Measurements from ENCODE around the gene SYCE1. TPM values are rescaled to one million over a fixed set of nuclear protein-coding genes. Genes with fewer than 3 reads are reported as not detected.

SYCE1 gene
- total RNA-seq, 2 donors from 2014 or later: 1.8 TPM; not detected in 1

DNA sequence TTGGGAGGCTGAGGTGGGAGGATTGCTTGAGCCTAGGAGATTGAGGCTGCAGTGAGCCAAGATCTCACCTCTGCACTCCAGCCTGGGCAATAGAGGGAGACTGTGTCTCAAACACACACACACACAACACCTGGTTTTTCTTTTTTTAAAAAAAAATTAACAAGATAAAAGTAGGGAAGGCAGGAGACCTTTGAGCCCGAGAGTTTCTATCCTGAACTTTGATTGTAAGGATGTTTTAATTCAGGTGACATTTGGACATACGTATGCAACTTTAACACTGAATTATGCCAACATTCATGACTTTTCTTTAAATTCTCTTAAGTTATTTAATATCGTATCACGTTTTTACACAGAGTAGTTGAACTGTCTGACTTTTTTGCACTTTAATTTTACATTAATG lies 49.9 kb downstream of the SYCE1 start:
- Histone ChIP-seq H3K9me3 (no peaks in the 10 kb centered on the region), H3K4me1 (ENCODE audit: control insufficient read depth in 1 of 2, low read depth in 2 of 2) (peaks cover 0 to 7% of the 10 kb centered on the region in 2 donors), H3K4me3 (no peak overlapping the region), H3K27ac (no peak overlapping the region), H3K36me3 (no peaks in the 10 kb centered on the region), H3K27me3 (replicated peaks; ENCODE audit: insufficient read depth) (no peaks in the 10 kb centered on the region)
- ATAC-seq (ENCODE audit: insufficient number of reproducible peaks, low FRiP score, low read depth) (no peak), DNase-seq (ENCODE audit: low spot score) (no peak)
- TF ChIP-seq, protein P1, sequence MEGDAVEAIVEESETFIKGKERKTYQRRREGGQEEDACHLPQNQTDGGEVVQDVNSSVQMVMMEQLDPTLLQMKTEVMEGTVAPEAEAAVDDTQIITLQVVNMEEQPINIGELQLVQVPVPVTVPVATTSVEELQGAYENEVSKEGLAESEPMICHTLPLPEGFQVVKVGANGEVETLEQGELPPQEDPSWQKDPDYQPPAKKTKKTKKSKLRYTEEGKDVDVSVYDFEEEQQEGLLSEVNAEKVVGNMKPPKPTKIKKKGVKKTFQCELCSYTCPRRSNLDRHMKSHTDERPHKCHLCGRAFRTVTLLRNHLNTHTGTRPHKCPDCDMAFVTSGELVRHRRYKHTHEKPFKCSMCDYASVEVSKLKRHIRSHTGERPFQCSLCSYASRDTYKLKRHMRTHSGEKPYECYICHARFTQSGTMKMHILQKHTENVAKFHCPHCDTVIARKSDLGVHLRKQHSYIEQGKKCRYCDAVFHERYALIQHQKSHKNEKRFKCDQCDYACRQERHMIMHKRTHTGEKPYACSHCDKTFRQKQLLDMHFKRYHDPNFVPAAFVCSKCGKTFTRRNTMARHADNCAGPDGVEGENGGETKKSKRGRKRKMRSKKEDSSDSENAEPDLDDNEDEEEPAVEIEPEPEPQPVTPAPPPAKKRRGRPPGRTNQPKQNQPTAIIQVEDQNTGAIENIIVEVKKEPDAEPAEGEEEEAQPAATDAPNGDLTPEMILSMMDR (IDR thresholded peaks at IDR 0.05): no peak

DNA sequence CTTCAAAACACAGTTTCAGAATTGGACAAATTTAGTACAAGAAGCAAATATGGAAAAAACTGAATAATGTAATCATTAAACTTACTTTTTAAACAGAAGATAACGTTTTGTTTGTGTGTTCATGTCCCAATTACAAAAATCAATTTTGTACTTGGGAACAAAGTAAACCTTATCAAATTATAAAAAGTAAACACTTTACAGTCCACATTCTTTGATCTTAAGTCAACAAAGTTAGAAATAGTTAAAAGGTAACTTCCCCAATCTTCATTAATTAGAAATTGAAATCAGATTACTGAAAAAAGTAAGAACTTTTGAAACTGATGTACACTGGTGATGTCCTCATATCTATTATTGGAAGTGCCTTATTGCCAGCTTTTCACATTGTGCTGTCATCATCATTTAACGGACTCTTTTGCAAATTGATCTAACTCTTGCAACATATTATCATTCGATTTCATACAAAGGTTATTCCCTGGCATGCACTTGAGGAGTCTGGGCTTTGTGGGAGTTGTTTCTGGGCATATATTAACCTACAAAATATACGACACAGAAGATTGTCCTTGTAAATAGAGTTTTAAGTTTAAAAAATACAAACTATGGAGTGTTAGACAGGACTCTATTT lies 53.4 kb downstream of the SYCE1 start:
- Histone ChIP-seq H3K36me3 (no peaks in the 10 kb centered on the region), H3K9me3 (peaks cover 9% of the 10 kb centered on the region), H3K27me3 (replicated peaks; ENCODE audit: insufficient read depth) (no peaks in the 10 kb centered on the region), H3K4me3 (no peak overlapping the region), H3K27ac (no peak overlapping the region), H3K4me1 (ENCODE audit: control insufficient read depth in 1 of 2, low read depth in 2 of 2) (no peaks in the 10 kb centered on the region)
- TF ChIP-seq, protein P1 (IDR thresholded peaks at IDR 0.05): no peak
- DNase-seq (ENCODE audit: low spot score) (no peak), ATAC-seq (ENCODE audit: insufficient number of reproducible peaks, low FRiP score, low read depth) (no peak)

DNA sequence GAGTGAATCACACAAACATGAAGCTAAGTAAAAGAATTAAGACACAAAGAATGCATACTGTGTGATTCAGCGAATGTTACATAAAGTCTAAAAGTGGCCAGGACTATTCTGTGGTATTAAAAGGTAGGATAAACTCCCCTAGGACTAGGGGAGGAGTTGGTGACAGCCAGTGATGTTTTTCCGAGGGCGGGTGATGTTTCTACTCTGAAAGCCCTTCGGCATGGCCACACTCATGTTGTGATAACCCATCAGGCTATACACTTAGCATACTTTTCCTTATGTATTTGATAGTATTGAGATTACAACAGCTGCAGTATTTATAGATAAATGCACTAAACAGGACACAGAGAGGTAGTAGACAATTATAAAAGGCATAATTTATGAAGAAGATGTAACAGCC lies 54.0 kb downstream of the SYCE1 start:
- no peak overlapping the region for H3K27ac ChIP-seq
- peaks cover 9% of the 10 kb centered on the region for H3K9me3 ChIP-seq
- H3K27me3 ChIP-seq (replicated peaks; ENCODE audit: insufficient read depth): no peaks in the 10 kb centered on the region
- H3K36me3 ChIP-seq: no peaks in the 10 kb centered on the region
- no peak for ATAC-seq (ENCODE audit: insufficient number of reproducible peaks, low FRiP score, low read depth)
- TF ChIP-seq, protein P1 (IDR thresholded peaks at IDR 0.05): no peak
- DNase-seq (ENCODE audit: low spot score): no peak
- no peak overlapping the region for H3K4me3 ChIP-seq
- H3K4me1 ChIP-seq (ENCODE audit: control insufficient read depth in 1 of 2, low read depth in 2 of 2): no peaks in the 10 kb centered on the region

DNA sequence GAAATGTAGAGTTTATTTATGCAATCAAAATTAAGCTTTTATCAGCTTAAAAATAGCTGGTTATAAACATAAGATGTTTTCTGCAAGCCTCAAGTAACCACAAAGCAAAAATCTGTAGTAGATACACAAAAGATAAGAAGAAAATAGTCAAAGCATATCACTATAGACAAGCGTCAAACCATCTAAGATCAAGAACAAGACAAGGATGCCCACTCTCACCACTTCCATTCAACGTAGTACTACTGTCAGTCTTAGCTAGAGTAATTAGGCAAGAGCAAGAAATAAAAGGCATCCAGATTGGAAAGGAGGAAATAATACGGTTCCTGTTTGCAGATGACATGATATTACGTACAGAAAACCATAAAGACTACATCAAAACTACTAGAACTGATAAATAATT lies 55.7 kb downstream of the SYCE1 start:
- no peak for DNase-seq (ENCODE audit: low spot score)
- Histone ChIP-seq H3K9me3 (peaks cover 9% of the 10 kb centered on the region), H3K4me3 (no peak overlapping the region), H3K36me3 (no peaks in the 10 kb centered on the region), H3K27me3 (replicated peaks; ENCODE audit: insufficient read depth) (no peaks in the 10 kb centered on the region), H3K4me1 (ENCODE audit: control insufficient read depth in 1 of 2, low read depth in 2 of 2) (no peaks in the 10 kb centered on the region), H3K27ac (no peak overlapping the region)
- TF ChIP-seq, protein P1 (IDR thresholded peaks at IDR 0.05): no peak
- ATAC-seq (ENCODE audit: insufficient number of reproducible peaks, low FRiP score, low read depth): no peak

Other genes starting within 250 kb of the SYCE1 start
- gene CALY, start 228.7 kb downstream of the SYCE1 start, total RNA-seq: not detected
- not detected for gene PRAP1, start 218.2 kb downstream of the SYCE1 start, total RNA-seq
- gene FUOM, start 207.6 kb downstream of the SYCE1 start, total RNA-seq: 10 to 100 TPM; 13.1 to 26.1 TPM
- 10 to 100 TPM; 27.5 to 64.6 TPM for gene ECHS1, start 192.2 kb downstream of the SYCE1 start, total RNA-seq
- 1 to 10 TPM; 7.0 to 9.1 TPM for gene PAOX, start 186.3 kb downstream of the SYCE1 start, total RNA-seq
- 10 to 100 TPM; 18.0 to 18.6 TPM for gene MTG1, start 171.4 kb downstream of the SYCE1 start, total RNA-seq
- gene SPRN, start 141.0 kb downstream of the SYCE1 start, total RNA-seq: not detected
- gene SCART1, start 111.6 kb downstream of the SYCE1 start, total RNA-seq: 10 to 100 TPM; 10.6 to 12.1 TPM
- 1 to 10 TPM; 2.9 to 5.3 TPM for gene CYP2E1, start 38.2 kb downstream of the SYCE1 start, total RNA-seq
- gene FRG2B, start 61.2 kb upstream of the SYCE1 start, total RNA-seq: not detected

Data from thoracic aorta (tissue), 2 donors.